A549 (cell line): ENCODE data around the gene KCNAB2.

ENCODE experiments used
- EP300 ChIP-seq, 2 experiments: fragments of >200 bp; sonication (Bioruptor Twin); formaldehyde crosslinking; IDR thresholded peaks; 2 replicates in 1 of 2; 3 replicates in 1 of 2; pipeline ENCODE4 v1.6.1; 2016 to 2017
- HDAC2 ChIP-seq: fragments of 200-600 bp; sonication (generic); IDR thresholded peaks from 2 replicates; pipeline ENCODE4 v1.6.1; 2016
- MYC ChIP-seq: IDR thresholded peaks from 2 replicates; pipeline ENCODE4 v1.6.1; 2012; ENCODE audit warnings: mild to moderate bottlenecking, inconsistent platforms, low read length, improper control_type of control experiment, borderline replicate concordance
- POLR2A ChIP-seq: IDR thresholded peaks from 2 replicates; pipeline ENCODE4 v1.6.1; 2012; ENCODE audit warnings: mild to moderate bottlenecking, low read length
- RAD21 ChIP-seq, 2 experiments: fragments of >200 bp in 1 of 2; sonication (Bioruptor Twin) in 1 of 2; formaldehyde crosslinking in 1 of 2; IDR thresholded peaks in 1 of 2; conservative IDR thresholded peaks in 1 of 2; 2 replicates in 1 of 2; 3 replicates in 1 of 2; pipeline ENCODE4 v1.6.1; 2012 to 2018; ENCODE audit warnings: inconsistent platforms in 1 of 2
- SMC3 ChIP-seq: fragments of >200 bp; sonication (Bioruptor Twin); formaldehyde crosslinking; IDR thresholded peaks from 3 replicates; pipeline ENCODE4 v1.6.1; 2018; ENCODE audit warnings: inconsistent platforms
- TF ChIP-seq, protein P1 (sequence below): fragments of >200 bp; sonication (Bioruptor Twin); formaldehyde crosslinking; IDR thresholded peaks from 3 replicates; pipeline ENCODE4 v1.5.1; 2016
- TF ChIP-seq, protein P2 (sequence below): fragments of 450-650 bp; IDR thresholded peaks from 2 replicates; pipeline ENCODE4 v1.6.1; 2014; ENCODE audit warnings: antibody characterized with exemption
- TF ChIP-seq, protein P3 (sequence below): fragments of 150-350 bp; IDR thresholded peaks from 2 replicates; pipeline ENCODE4 v1.6.1; 2014; ENCODE audit warnings: low read depth, mild to moderate bottlenecking, low read length

DNA sequence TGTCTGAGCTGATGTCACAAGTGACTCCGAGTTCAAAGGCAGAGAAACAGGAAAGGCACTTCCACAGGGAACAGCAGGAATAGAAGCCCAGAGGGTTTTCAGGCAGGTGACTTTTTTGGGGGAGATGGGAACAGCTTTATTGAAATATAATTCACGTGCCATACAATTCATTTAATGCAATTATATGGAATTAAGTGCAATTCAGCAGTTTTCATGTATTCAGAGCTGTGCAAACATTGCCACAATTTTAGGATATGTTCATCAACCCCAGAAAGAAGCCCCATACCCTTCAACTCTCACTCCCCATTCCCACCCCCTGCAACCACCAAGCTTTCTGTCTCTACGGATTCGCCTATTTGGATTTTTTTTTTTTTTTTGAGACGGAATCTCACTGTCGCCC lies 17.0 kb downstream of the KCNAB2 start:
- TF ChIP-seq, protein P1, sequence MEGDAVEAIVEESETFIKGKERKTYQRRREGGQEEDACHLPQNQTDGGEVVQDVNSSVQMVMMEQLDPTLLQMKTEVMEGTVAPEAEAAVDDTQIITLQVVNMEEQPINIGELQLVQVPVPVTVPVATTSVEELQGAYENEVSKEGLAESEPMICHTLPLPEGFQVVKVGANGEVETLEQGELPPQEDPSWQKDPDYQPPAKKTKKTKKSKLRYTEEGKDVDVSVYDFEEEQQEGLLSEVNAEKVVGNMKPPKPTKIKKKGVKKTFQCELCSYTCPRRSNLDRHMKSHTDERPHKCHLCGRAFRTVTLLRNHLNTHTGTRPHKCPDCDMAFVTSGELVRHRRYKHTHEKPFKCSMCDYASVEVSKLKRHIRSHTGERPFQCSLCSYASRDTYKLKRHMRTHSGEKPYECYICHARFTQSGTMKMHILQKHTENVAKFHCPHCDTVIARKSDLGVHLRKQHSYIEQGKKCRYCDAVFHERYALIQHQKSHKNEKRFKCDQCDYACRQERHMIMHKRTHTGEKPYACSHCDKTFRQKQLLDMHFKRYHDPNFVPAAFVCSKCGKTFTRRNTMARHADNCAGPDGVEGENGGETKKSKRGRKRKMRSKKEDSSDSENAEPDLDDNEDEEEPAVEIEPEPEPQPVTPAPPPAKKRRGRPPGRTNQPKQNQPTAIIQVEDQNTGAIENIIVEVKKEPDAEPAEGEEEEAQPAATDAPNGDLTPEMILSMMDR: no peak
- TF ChIP-seq RAD21 (conservative IDR thresholded peaks at IDR 0.05 in 1 of 2, IDR thresholded peaks at IDR 0.05 in 1 of 2): no peak
- no peak for TF ChIP-seq MYC
- TF ChIP-seq POLR2A: no peak
- no peak for TF ChIP-seq EP300 (IDR thresholded peaks at IDR 0.05)
- TF ChIP-seq, protein P2, sequence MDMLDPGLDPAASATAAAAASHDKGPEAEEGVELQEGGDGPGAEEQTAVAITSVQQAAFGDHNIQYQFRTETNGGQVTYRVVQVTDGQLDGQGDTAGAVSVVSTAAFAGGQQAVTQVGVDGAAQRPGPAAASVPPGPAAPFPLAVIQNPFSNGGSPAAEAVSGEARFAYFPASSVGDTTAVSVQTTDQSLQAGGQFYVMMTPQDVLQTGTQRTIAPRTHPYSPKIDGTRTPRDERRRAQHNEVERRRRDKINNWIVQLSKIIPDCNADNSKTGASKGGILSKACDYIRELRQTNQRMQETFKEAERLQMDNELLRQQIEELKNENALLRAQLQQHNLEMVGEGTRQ: no peak
- no peak for TF ChIP-seq HDAC2
- no peak for TF ChIP-seq SMC3
- TF ChIP-seq, protein P3, sequence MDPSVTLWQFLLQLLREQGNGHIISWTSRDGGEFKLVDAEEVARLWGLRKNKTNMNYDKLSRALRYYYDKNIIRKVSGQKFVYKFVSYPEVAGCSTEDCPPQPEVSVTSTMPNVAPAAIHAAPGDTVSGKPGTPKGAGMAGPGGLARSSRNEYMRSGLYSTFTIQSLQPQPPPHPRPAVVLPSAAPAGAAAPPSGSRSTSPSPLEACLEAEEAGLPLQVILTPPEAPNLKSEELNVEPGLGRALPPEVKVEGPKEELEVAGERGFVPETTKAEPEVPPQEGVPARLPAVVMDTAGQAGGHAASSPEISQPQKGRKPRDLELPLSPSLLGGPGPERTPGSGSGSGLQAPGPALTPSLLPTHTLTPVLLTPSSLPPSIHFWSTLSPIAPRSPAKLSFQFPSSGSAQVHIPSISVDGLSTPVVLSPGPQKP: no peak
